ENCODE measurements around the gene PLXDC2. TPM values are rescaled to one million over a fixed set of nuclear protein-coding genes. Genes with fewer than 3 reads are reported as not detected.

Gene PLXDC2
- polyA plus RNA-seq, 1 of the 3 experiments (the other 2 are of a cell fraction): 2.5 TPM

DNA sequence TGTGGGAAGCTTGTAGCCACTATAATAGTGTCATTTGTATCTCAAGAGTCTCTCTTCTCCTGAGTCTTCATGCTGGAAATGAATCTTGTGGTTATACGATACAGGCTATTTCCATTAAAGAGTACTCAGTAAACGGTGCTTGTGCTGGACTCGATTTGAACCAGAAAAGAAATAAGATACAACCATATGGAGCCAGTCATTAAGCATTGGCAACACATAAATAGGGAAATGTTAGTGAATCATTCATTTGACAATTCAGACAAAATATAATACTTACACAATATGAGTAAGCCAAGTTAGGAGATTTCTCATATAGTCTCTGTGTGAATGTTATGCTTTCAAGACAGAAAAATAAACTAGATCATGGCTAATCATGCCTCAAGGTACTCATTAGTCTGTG lies 356.8 kb downstream of the PLXDC2 start:
- POLR2A ChIA-PET: no interaction called here
- Histone ChIP-seq H3K9ac (no peak overlapping the region), H3K4me1 (ENCODE audit: control insufficient read depth in 1 of 2, insufficient read depth in 2 of 2, low read depth in 1 of 2, low read length in 1 of 2) (no peaks in the 10 kb centered on the region; a peak in 1 of 4 replicates), H3K36me3 (replicated peaks in 1 of 2; ENCODE audit: control insufficient read depth in 1 of 2, insufficient read depth in 2 of 2, low read length in 1 of 2) (no peaks in the 10 kb centered on the region), H3K27ac (ENCODE audit: low read depth in 2 of 2, low read length in 1 of 2) (no peak overlapping the region), H4K20me1 (ENCODE audit: insufficient read depth) (no peaks in the 10 kb centered on the region), H3K9me3 (no peaks in the 10 kb centered on the region), H3K9me2 (no peaks in the 10 kb centered on the region), H3K4me2 (no peak overlapping the region), H3K79me2 (ENCODE audit: insufficient read depth) (no peaks in the 10 kb centered on the region), H3F3A (replicated peaks; ENCODE audit: insufficient read depth) (no peaks in the 10 kb centered on the region), H3K27me3 (ENCODE audit: insufficient read depth) (no peaks in the 10 kb centered on the region), H3K4me3 (ENCODE audit: low read depth in 2 of 2, low read length in 1 of 2) (no peak overlapping the region), H2AFZ (ENCODE audit: low read depth) (no peak overlapping the region)
- CTCF ChIA-PET: no interaction called here
- WGBS (ENCODE audit: low lambda C conversion rate): 66% methylated on average over 3 of the region's 3 CpGs
- no peak for DNase-seq
- TF ChIP-seq FOSL2 (IDR thresholded peaks at IDR 0.05; ENCODE audit: borderline replicate concordance, low read depth) (no peak), MXI1 (IDR thresholded peaks at IDR 0.05; ENCODE audit: low read depth, low read length) (no peak), RXRA (IDR thresholded peaks at IDR 0.05; ENCODE audit: borderline replicate concordance, low read depth) (no peak), SIN3A (IDR thresholded peaks at IDR 0.05; ENCODE audit: borderline replicate concordance, low read depth, low read length) (no peak), NRF1 (IDR thresholded peaks at IDR 0.05; ENCODE audit: low read depth, low read length) (no peak), NFIC (IDR thresholded peaks at IDR 0.05; ENCODE audit: borderline replicate concordance) (no peak), CHD2 (IDR thresholded peaks at IDR 0.05; ENCODE audit: low read length, partially characterized antibody) (no peak), GABPA (IDR thresholded peaks at IDR 0.05; ENCODE audit: low read depth) (no peak)
- TF ChIP-seq, protein P1, sequence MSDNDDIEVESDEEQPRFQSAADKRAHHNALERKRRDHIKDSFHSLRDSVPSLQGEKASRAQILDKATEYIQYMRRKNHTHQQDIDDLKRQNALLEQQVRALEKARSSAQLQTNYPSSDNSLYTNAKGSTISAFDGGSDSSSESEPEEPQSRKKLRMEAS (IDR thresholded peaks at IDR 0.05; ENCODE audit: low read depth): no peak
- TF ChIP-seq, protein P2, sequence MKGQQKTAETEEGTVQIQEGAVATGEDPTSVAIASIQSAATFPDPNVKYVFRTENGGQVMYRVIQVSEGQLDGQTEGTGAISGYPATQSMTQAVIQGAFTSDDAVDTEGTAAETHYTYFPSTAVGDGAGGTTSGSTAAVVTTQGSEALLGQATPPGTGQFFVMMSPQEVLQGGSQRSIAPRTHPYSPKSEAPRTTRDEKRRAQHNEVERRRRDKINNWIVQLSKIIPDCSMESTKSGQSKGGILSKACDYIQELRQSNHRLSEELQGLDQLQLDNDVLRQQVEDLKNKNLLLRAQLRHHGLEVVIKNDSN (IDR thresholded peaks at IDR 0.05; ENCODE audit: borderline replicate concordance, low read depth): no peak
- TF ChIP-seq, protein P3, sequence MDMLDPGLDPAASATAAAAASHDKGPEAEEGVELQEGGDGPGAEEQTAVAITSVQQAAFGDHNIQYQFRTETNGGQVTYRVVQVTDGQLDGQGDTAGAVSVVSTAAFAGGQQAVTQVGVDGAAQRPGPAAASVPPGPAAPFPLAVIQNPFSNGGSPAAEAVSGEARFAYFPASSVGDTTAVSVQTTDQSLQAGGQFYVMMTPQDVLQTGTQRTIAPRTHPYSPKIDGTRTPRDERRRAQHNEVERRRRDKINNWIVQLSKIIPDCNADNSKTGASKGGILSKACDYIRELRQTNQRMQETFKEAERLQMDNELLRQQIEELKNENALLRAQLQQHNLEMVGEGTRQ (IDR thresholded peaks at IDR 0.05; ENCODE audit: borderline replicate concordance, low read depth, low read length): no peak

DNA sequence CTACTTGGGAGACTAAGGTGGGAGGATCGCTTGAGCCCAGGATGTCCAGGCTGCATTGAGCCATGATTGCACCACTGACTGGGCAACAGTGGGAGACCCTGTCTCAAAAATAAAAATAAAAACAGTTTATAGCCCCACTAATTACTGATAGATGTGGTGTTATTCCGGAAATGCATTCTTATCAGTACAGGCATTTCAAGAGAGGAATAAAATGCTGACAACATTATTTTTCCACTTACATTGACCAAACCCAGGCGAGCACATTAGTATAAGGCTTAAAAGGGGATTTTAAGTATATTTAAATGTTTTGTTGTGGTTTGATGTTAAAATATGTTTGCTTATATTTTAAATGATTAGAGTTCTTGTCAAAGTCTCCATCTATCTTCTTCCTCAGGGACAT lies 359.5 kb downstream of the PLXDC2 start:
- Histone ChIP-seq H3K9me3 (no peaks in the 10 kb centered on the region), H3K4me1 (ENCODE audit: control insufficient read depth in 1 of 2, insufficient read depth in 2 of 2, low read depth in 1 of 2, low read length in 1 of 2) (no peaks in the 10 kb centered on the region; a peak in 1 of 4 replicates), H3K79me2 (ENCODE audit: insufficient read depth) (no peaks in the 10 kb centered on the region), H3K9ac (no peak overlapping the region), H3F3A (replicated peaks; ENCODE audit: insufficient read depth) (no peaks in the 10 kb centered on the region), H3K4me2 (no peak overlapping the region), H4K20me1 (ENCODE audit: insufficient read depth) (no peaks in the 10 kb centered on the region), H3K4me3 (ENCODE audit: low read depth in 2 of 2, low read length in 1 of 2) (no peak overlapping the region), H3K27me3 (ENCODE audit: insufficient read depth) (no peaks in the 10 kb centered on the region), H3K36me3 (replicated peaks in 1 of 2; ENCODE audit: control insufficient read depth in 1 of 2, insufficient read depth in 2 of 2, low read length in 1 of 2) (no peaks in the 10 kb centered on the region), H2AFZ (ENCODE audit: low read depth) (no peak overlapping the region), H3K9me2 (no peaks in the 10 kb centered on the region), H3K27ac (ENCODE audit: low read depth in 2 of 2, low read length in 1 of 2) (no peak overlapping the region)
- ChIA-PET POLR2A (no interaction called here), CTCF (no interaction called here)
- no peak for DNase-seq
- WGBS (ENCODE audit: low lambda C conversion rate): 61% methylated on average over 3 of the region's 3 CpGs
- TF ChIP-seq, protein P1 (IDR thresholded peaks at IDR 0.05; ENCODE audit: low read depth): no peak
- no peak for TF ChIP-seq NFIC (IDR thresholded peaks at IDR 0.05; ENCODE audit: borderline replicate concordance)
- TF ChIP-seq, protein P4, sequence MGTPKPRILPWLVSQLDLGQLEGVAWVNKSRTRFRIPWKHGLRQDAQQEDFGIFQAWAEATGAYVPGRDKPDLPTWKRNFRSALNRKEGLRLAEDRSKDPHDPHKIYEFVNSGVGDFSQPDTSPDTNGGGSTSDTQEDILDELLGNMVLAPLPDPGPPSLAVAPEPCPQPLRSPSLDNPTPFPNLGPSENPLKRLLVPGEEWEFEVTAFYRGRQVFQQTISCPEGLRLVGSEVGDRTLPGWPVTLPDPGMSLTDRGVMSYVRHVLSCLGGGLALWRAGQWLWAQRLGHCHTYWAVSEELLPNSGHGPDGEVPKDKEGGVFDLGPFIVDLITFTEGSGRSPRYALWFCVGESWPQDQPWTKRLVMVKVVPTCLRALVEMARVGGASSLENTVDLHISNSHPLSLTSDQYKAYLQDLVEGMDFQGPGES (IDR thresholded peaks at IDR 0.05; ENCODE audit: low read depth, low read length): no peak
- TF ChIP-seq SMC3 (IDR thresholded peaks at IDR 0.05; ENCODE audit: low read depth, low read length): no peak
- no peak for TF ChIP-seq YY1 (IDR thresholded peaks at IDR 0.05; ENCODE audit: low read depth)
- TF ChIP-seq, protein P3 (IDR thresholded peaks at IDR 0.05; ENCODE audit: borderline replicate concordance, low read depth, low read length): no peak
- TF ChIP-seq EZH2phosphoT487 (IDR thresholded peaks at IDR 0.05; ENCODE audit: borderline replicate concordance, low read depth): no peak
- TF ChIP-seq, protein P5, sequence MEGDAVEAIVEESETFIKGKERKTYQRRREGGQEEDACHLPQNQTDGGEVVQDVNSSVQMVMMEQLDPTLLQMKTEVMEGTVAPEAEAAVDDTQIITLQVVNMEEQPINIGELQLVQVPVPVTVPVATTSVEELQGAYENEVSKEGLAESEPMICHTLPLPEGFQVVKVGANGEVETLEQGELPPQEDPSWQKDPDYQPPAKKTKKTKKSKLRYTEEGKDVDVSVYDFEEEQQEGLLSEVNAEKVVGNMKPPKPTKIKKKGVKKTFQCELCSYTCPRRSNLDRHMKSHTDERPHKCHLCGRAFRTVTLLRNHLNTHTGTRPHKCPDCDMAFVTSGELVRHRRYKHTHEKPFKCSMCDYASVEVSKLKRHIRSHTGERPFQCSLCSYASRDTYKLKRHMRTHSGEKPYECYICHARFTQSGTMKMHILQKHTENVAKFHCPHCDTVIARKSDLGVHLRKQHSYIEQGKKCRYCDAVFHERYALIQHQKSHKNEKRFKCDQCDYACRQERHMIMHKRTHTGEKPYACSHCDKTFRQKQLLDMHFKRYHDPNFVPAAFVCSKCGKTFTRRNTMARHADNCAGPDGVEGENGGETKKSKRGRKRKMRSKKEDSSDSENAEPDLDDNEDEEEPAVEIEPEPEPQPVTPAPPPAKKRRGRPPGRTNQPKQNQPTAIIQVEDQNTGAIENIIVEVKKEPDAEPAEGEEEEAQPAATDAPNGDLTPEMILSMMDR (IDR thresholded peaks at IDR 0.05): no peak
- no peak for TF ChIP-seq RAD21 (IDR thresholded peaks at IDR 0.05; ENCODE audit: low read length)
- TF ChIP-seq, protein P2 (IDR thresholded peaks at IDR 0.05; ENCODE audit: borderline replicate concordance, low read depth): no peak
- TF ChIP-seq EP300 (IDR thresholded peaks at IDR 0.05; ENCODE audit: borderline replicate concordance in 1 of 2, low read depth in 1 of 2, low read length in 1 of 2): no peak
- TF ChIP-seq, protein P6, sequence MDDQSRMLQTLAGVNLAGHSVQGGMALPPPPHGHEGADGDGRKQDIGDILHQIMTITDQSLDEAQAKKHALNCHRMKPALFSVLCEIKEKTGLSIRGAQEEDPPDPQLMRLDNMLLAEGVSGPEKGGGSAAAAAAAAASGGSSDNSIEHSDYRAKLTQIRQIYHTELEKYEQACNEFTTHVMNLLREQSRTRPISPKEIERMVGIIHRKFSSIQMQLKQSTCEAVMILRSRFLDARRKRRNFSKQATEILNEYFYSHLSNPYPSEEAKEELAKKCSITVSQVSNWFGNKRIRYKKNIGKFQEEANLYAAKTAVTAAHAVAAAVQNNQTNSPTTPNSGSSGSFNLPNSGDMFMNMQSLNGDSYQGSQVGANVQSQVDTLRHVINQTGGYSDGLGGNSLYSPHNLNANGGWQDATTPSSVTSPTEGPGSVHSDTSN (IDR thresholded peaks at IDR 0.05): no peak

All from SK-N-SH (cell line).